IPS-15b (cell line): ENCODE results near the gene RGS16.

ENCODE experiments used
- H3K27me3 ChIP-seq: one replicate; pipeline ENCODE4 v1.6.1; 2013; ENCODE audit warnings: low read length; ENCODE audit not compliant: control insufficient read depth, insufficient read depth
- H3K36me3 ChIP-seq: one replicate; pipeline ENCODE4 v1.6.1; 2013; ENCODE audit warnings: low read length; ENCODE audit not compliant: control insufficient read depth, insufficient read depth
- H3K4me1 ChIP-seq: one replicate; pipeline ENCODE4 v1.6.1; 2013; ENCODE audit warnings: mild to moderate bottlenecking, low read length; ENCODE audit not compliant: control insufficient read depth, insufficient read depth
- H3K4me3 ChIP-seq: one replicate; pipeline ENCODE4 v1.5.1; 2013; ENCODE audit warnings: low read depth, low read length
- H3K9ac ChIP-seq: one replicate; pipeline ENCODE4 v1.6.1; 2013; ENCODE audit warnings: low read depth, mild to moderate bottlenecking, low read length
- H3K9me3 ChIP-seq: one replicate; pipeline ENCODE4 v1.6.1; 2013; ENCODE audit warnings: mild to moderate bottlenecking, low read length; ENCODE audit not compliant: control insufficient read depth, insufficient read depth

The RGS16 gene

DNA sequence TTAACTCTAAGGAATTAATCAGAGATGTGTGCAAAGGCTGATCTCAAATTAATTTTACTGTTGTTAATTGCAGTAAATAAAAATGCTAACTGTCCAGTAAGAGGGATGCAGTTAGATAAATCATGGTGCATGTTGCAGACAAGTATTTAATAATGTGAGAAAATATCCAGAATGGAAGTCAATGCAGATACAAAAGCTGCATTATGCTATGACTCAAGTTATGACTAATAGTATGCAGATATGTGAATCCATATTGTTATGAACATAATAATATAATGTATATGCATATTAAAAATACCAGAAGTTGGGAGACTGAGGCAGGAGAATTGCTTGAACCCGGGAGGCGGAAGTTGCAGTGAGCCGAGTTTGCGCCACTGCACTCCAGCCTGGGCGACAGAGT, 36.6 kb downstream of the RGS16 start:
- H3K9me3 ChIP-seq = no peaks in the 10 kb centered on the region
- H3K27me3 ChIP-seq = no peaks in the 10 kb centered on the region
- H3K4me3 ChIP-seq = no peak overlapping the region
- H3K36me3 ChIP-seq = no peaks in the 10 kb centered on the region
- H3K4me1 ChIP-seq = no peaks in the 10 kb centered on the region
- no peak overlapping the region for H3K9ac ChIP-seq

DNA sequence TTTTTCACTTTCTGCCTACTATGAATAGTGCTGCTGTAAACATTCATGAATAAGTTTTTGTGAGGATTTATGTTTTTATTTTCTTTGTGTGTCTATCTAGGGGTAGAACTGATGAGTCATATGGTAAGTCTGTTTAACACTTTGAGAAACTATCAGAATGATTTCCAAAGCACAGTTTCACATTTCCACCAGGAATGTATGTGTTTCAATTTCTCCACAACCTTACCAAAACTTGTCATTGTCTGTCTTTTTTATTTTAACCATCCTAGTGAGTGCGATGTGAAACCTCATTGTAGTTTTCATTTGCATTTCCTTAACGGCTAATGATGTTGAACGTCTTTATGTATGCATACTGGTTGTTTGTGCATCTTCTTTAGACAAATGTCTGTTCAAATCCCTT, 38.7 kb downstream of the RGS16 start:
- H3K4me3 ChIP-seq = no peak overlapping the region
- no peaks in the 10 kb centered on the region for H3K27me3 ChIP-seq
- H3K9me3 ChIP-seq = no peaks in the 10 kb centered on the region
- H3K9ac ChIP-seq = no peak overlapping the region
- no peaks in the 10 kb centered on the region for H3K36me3 ChIP-seq
- H3K4me1 ChIP-seq = no peaks in the 10 kb centered on the region

DNA sequence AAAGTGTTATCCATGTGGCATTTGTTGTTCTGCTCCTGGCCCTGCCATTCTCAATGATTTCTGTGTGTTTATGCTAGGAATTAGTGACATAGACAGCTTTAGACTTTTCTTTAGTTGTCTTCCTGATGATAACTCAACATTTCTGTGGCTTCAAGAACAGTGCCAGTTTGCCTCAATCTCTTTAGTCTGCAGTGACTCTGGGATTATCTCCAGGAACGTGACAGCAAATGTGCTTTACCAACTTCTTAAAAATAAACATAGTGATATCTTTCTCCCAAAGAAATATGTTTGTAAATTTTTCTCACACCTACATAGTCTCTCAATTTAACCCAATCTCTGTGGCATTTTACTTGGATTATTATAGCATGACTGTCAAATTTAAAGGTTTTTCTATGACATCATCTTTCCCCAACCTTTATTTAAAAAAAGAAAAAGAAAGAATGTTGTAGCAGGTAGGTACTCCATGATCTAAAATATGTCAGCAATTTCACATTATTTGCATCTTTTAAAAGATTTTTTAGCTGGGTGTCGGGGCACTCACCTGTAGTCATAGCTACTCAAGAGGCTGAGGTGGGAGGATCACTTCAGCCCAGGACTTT, 39.7 kb downstream of the RGS16 start:
- Histone ChIP-seq H3K9ac (no peak overlapping the region), H3K27me3 (no peaks in the 10 kb centered on the region), H3K9me3 (no peaks in the 10 kb centered on the region), H3K36me3 (no peaks in the 10 kb centered on the region), H3K4me1 (no peaks in the 10 kb centered on the region), H3K4me3 (no peak overlapping the region)

DNA sequence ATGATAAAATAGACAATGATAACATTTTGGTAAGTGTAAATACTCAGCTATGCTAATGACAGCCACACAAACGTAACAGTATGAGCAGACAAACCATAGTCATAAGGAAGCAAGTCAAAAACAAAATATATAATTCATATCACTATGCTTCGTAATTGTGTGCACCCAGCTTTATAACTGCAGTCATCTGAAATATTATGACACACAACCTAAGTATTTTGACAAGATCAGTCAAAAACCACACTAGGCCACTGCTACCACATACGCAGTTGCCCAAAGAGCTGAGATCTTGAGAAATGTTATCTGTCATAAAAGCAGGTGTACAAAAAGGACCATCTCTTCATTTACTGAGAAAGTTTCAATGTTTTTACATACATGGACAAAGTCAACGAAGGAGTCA, 41.1 kb downstream of the RGS16 start:
- Histone ChIP-seq H3K4me3 (no peak overlapping the region), H3K36me3 (no peaks in the 10 kb centered on the region), H3K9ac (no peak overlapping the region), H3K9me3 (no peaks in the 10 kb centered on the region), H3K4me1 (no peaks in the 10 kb centered on the region), H3K27me3 (no peaks in the 10 kb centered on the region)

DNA sequence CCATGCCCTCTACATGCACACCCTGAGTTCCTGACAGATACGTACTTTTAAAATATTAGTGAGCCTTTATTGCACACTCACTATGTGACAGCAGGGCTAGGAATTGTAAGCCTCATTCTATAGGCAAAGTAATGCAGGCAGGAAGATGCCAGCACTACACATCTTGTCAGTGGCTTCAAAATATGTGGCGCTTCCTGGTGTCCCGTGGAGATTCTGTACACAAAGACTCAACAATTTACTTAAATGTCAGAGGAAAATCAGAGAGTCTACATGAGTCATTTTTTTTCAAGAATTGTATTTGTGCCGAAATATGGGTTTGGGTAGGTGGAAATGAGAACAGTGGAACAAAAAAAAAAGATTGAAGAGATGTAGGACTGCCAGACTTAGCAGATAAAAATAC, 42.7 kb downstream of the RGS16 start:
- Histone ChIP-seq H3K27me3 (no peaks in the 10 kb centered on the region), H3K4me3 (no peak overlapping the region), H3K9me3 (no peaks in the 10 kb centered on the region), H3K4me1 (no peaks in the 10 kb centered on the region), H3K36me3 (no peaks in the 10 kb centered on the region), H3K9ac (no peak overlapping the region)

DNA sequence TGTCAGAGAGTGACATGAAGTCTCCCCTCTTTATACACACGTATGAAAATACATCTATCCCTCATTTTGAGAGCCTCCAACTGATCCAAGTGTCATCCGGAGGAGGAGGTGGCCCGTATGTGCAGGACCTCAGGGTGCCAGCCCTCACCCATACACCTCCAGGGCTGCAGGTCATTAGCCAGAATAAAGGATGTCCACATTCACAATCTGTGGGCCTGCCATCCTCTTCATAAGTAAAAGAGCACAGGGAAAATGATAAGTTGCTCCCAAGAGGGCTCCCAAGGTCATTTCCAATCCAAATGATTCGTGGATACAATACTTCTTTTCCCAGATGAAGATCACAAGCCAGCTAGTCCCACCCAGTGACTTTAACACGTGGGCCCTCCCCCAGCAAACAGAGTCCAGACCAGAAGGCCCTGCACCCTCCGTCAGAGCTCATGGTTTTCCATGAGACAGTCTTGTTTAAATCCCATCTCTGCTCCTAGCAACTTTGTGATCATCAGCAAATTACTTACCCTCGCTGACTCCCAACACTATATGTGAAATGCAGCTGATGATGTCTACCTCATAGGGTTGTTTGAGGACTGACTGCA, 43.7 kb downstream of the RGS16 start:
- Histone ChIP-seq H3K27me3 (no peaks in the 10 kb centered on the region), H3K9me3 (no peaks in the 10 kb centered on the region), H3K9ac (no peak overlapping the region), H3K4me3 (no peak overlapping the region), H3K36me3 (no peaks in the 10 kb centered on the region), H3K4me1 (no peaks in the 10 kb centered on the region)

DNA sequence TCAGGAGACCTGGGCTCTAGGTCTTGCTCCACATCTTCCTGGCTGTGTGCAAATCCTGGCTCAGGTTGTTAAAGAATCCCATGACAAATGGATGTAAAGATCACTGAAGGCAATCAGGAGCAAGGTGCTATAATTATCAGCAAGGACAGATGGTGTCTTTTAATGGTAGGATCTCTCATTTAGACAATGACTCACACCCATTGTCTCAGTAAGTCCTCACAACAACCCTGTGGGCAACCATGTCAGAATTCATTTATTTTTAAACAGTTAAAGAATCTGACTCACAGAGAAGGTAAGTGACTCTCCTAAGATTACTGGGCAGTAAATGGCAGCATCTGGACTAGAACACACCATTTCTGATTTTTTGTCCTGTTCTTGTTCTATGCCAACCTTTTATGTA, 47.9 kb downstream of the RGS16 start:
- Histone ChIP-seq H3K4me1 (no peaks in the 10 kb centered on the region), H3K9me3 (no peaks in the 10 kb centered on the region), H3K9ac (no peak overlapping the region), H3K4me3 (no peak overlapping the region), H3K27me3 (no peaks in the 10 kb centered on the region), H3K36me3 (no peaks in the 10 kb centered on the region)

DNA sequence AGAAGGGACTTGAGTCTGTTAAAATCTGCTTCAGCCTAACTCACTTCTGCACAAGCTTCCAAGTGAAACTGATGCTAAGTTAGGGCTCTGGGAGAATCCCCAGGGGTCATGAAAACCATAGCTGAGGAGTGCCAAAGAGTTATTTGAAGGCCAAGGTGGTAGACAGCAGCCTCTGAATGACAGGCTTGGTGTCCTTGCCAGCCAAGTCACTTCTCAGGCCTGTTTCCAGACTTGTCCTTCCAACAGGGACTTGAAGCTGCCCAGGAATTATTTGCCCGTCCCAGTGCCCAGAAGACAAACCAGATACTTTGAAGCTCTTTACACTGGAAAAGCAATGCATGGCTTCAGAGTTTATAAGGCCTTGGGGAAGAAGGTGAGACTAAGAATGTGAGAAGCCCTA, 48.7 kb downstream of the RGS16 start:
- Histone ChIP-seq H3K27me3 (no peaks in the 10 kb centered on the region), H3K36me3 (no peaks in the 10 kb centered on the region), H3K9ac (no peak overlapping the region), H3K4me3 (no peak overlapping the region), H3K4me1 (no peaks in the 10 kb centered on the region), H3K9me3 (no peaks in the 10 kb centered on the region)

DNA sequence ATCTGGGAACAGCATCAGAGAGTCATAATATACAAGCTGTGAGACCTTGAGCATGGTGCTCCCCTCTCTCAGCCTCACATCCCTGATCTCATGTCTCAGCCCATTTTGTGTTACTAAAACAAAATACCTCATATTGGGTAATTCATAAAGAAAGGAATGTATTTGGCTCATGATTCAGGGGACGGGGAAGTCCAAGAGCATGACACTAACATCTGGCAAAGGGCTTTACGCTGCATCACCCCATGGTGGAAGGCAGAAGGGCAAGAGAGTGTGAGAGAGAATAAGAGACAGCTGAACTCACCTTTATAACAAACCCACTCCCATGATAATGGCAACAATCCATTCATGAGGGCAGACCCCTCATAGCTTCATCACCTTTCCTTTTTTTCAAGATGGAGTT, 51.7 kb downstream of the RGS16 start:
- no peaks in the 10 kb centered on the region for H3K27me3 ChIP-seq
- no peaks in the 10 kb centered on the region for H3K9me3 ChIP-seq
- H3K36me3 ChIP-seq = no peaks in the 10 kb centered on the region
- H3K4me3 ChIP-seq = no peak overlapping the region
- no peaks in the 10 kb centered on the region for H3K4me1 ChIP-seq
- H3K9ac ChIP-seq = no peak overlapping the region

DNA sequence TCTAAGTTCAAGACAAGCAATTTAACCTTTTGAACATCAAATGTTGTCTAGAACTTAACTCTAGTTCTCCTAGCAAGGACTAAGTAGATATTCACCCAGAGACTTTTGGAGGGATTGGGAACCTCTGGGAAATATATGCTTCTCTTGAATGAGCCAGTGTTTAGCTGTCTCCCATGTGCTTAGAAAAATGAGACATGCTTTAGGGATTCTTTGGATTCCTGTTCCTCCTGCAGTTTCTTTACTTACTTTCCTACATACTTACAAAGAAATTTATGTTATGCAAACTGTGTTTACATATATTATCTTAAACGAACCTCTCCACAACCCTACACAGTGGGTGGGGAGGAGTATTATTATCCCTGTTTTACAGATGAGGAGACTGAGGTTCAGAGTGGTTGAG, 54.4 kb downstream of the RGS16 start:
- Histone ChIP-seq H3K4me3 (no peak overlapping the region), H3K4me1 (no peaks in the 10 kb centered on the region), H3K9me3 (no peaks in the 10 kb centered on the region), H3K36me3 (no peaks in the 10 kb centered on the region), H3K9ac (no peak overlapping the region), H3K27me3 (no peaks in the 10 kb centered on the region)

DNA sequence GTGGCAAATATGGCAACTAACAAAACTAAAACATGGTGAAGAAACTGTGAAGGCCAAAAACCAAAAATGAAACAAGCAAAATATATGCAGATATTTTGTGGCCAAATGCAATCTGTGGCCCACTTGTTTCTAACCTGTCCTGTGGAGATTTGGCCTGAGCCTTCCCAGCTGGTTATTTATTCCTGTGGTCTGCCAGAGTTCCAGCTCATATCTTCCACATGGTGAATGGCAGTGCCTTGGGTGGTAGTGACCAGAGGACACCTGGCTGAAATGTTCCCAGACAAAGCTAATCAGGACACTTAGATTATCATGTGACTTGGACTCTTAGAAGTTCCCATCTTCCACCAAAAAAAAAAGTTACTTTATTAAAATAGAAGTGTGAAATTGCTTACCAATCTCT, 54.8 kb downstream of the RGS16 start:
- H3K27me3 ChIP-seq = no peaks in the 10 kb centered on the region
- H3K36me3 ChIP-seq = no peaks in the 10 kb centered on the region
- H3K4me3 ChIP-seq = no peak overlapping the region
- H3K9ac ChIP-seq = no peak overlapping the region
- H3K4me1 ChIP-seq = no peaks in the 10 kb centered on the region
- no peaks in the 10 kb centered on the region for H3K9me3 ChIP-seq
